Ureter (tissue), 1 donor: Measurements from ENCODE around the gene FEN1. TPM values are rescaled to one million over a fixed set of nuclear protein-coding genes. Genes with fewer than 3 reads are reported as not detected.

Source experiments
- DNase-seq: peaks from one replicate; pipeline ENCODE4 v3.0.0-alpha.2; 2020; ENCODE audit warnings: low spot score
- total RNA-seq: library from RNA; stranded (reverse); gene quantifications from one replicate; pipeline ENCODE4 v1.2.4, GENCODE V29; 2023
- donor health status: DM: yes; HTN: yes; CAD: no.

Gene FEN1
- total RNA-seq, 1 donor from 2014 or later: 10.4 TPM

- no peak for DNase-seq
Observed at GRCh38 chr11:61841636-61842527, 49.2 kb downstream of the FEN1 start.

DNA sequence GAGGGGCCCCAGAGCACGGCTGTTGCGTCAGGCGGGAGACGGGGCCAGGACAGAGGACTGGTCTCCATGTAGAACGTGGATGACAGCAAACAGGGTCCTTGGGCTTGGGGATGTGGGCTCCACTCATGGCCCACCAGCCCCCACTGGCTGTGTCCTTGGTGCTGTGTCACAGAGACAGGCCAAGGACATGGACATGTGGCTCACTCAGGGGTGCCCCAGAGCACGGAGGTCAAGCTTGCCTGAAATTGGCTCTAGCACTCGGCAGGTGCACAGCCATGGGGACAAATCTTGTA, 49.8 kb downstream of the FEN1 start:
- DNase-seq: no peak

GRCh38 chr11:61844909-61845565, 52.3 kb downstream of the FEN1 start:
- no peak for DNase-seq

GRCh38 chr11:61846362-61847020, 53.8 kb downstream of the FEN1 start:
- DNase-seq: no peak

Other genes starting within 250 kb of the FEN1 start
- 6.7 TPM for gene SYT7, start 211.8 kb upstream of the FEN1 start, total RNA-seq
- gene DAGLA, start 112.5 kb upstream of the FEN1 start, total RNA-seq: 2.7 TPM
- 4.7 TPM for gene MYRF, start 40.3 kb upstream of the FEN1 start, total RNA-seq
- 98.7 TPM for gene TMEM258, start 312 bp upstream of the FEN1 start, total RNA-seq
- gene FADS1, start 24.1 kb downstream of the FEN1 start, total RNA-seq: 40.7 TPM
- gene FADS2, start 35.4 kb downstream of the FEN1 start, total RNA-seq: 118 TPM
- gene FADS3, start 98.6 kb downstream of the FEN1 start, total RNA-seq: 31.1 TPM
- gene RAB3IL1, start 124.7 kb downstream of the FEN1 start, total RNA-seq: 14.9 TPM
- gene BEST1, start 157.4 kb downstream of the FEN1 start, total RNA-seq: 9.4 TPM
- gene FTH1, start 174.7 kb downstream of the FEN1 start, total RNA-seq: 2,368 TPM